ENCODE measurements around the gene ZNF410. TPM values are rescaled to one million over a fixed set of nuclear protein-coding genes. Genes with fewer than 3 reads are reported as not detected.

Gene ZNF410
- total RNA-seq, 1 donor, result 83.2 TPM

DNA sequence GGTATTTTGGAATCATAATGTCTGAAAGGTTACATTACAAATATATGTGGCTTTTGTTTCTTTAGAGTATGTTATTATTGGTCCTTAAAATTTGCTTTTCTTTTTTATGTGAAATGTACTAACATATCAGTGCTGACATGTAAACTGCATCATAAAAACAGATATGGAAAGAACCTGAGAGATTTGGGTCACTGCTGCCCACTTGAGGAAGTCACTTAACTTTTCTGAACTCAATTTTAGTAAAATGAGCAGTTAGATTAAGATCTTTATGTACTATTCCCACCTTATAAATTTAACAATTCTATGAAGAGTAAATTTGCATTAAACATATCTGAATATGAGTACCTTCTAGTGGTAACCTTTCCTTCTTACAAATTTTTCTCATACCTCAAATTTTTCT lies 27.5 kb upstream of the ZNF410 start:
- TF ChIP-seq, protein P1, sequence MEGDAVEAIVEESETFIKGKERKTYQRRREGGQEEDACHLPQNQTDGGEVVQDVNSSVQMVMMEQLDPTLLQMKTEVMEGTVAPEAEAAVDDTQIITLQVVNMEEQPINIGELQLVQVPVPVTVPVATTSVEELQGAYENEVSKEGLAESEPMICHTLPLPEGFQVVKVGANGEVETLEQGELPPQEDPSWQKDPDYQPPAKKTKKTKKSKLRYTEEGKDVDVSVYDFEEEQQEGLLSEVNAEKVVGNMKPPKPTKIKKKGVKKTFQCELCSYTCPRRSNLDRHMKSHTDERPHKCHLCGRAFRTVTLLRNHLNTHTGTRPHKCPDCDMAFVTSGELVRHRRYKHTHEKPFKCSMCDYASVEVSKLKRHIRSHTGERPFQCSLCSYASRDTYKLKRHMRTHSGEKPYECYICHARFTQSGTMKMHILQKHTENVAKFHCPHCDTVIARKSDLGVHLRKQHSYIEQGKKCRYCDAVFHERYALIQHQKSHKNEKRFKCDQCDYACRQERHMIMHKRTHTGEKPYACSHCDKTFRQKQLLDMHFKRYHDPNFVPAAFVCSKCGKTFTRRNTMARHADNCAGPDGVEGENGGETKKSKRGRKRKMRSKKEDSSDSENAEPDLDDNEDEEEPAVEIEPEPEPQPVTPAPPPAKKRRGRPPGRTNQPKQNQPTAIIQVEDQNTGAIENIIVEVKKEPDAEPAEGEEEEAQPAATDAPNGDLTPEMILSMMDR (IDR thresholded peaks at IDR 0.05; ENCODE audit: extremely low read depth, low read depth, low read length), result peak; percentile 28
- no peaks in the 10 kb centered on the region for H3K79me2 ChIP-seq (ENCODE audit: insufficient read depth, low read length)
- H3K27ac ChIP-seq (ENCODE audit: low read depth, low read length), result no peak overlapping the region
- H3K4me2 ChIP-seq (ENCODE audit: insufficient read depth, low read length), result no peak overlapping the region
- no peak overlapping the region for H3K4me3 ChIP-seq (ENCODE audit: insufficient read depth, low read length)
- H4K20me1 ChIP-seq (ENCODE audit: insufficient read depth, low read length), result no peaks in the 10 kb centered on the region
- peaks cover 19% of the 10 kb centered on the region for H3K36me3 ChIP-seq (ENCODE audit: insufficient read depth, low read length)
- no peaks in the 10 kb centered on the region for H3K27me3 ChIP-seq (ENCODE audit: insufficient read depth, low read length)
- no peak overlapping the region for H2AFZ ChIP-seq (ENCODE audit: low read length)
- no peaks in the 10 kb centered on the region for H3K4me1 ChIP-seq (ENCODE audit: insufficient read depth, low read length)
- DNase-seq (ENCODE audit: insufficient read length, low spot score, missing footprints), result peak; percentile 5
- H3K9me3 ChIP-seq (ENCODE audit: low read depth, low read length), result no peaks in the 10 kb centered on the region

DNA sequence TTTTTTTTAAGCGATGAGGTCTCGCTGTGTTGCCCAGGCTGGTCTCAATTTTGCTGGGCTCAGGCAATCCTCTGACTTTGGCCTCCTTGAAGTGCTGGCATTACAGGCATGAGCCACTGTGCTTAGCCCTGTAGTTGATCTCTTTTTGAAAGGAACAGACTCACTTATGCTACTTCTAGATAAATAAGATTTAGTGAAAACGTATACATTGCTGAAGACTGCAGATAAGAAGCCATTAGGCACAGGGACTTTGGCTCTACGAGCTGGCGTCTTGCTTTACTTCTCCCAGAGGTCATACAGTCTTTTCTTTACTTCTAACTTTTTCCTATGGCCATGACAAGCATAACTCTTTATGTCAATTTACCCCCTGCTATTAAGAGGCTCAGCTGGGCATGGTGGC lies 25.6 kb upstream of the ZNF410 start:
- H3K36me3 ChIP-seq (ENCODE audit: insufficient read depth, low read length), result peaks cover 23% of the 10 kb centered on the region

DNA sequence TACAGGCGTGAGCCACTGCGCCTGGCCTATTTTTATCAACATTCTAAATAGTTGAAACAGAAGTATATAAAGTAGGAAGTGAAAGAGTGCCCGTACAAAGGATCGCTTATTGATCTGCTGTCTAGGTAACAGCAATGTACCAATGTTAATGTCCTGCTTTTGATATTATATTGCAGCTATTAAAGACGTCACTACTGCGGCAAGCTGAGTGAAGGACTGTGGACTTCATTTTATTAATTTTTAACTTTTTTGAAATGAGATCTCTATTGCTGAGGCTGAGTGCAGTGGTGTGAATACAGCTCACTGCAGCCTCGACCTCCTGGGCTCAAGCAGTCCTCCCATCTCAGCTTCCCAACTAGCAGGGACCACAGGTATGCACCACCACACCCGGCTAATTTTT lies 24.2 kb upstream of the ZNF410 start:
- Histone ChIP-seq H2AFZ (ENCODE audit: low read length) (no peak overlapping the region), H3K79me2 (ENCODE audit: insufficient read depth, low read length) (no peaks in the 10 kb centered on the region), H3K27me3 (ENCODE audit: insufficient read depth, low read length) (no peaks in the 10 kb centered on the region), H3K4me3 (ENCODE audit: insufficient read depth, low read length) (no peak overlapping the region), H3K36me3 (ENCODE audit: insufficient read depth, low read length) (peaks cover 26% of the 10 kb centered on the region), H3K4me2 (ENCODE audit: insufficient read depth, low read length) (no peak overlapping the region), H3K9me3 (ENCODE audit: low read depth, low read length) (no peaks in the 10 kb centered on the region), H3K4me1 (ENCODE audit: insufficient read depth, low read length) (no peaks in the 10 kb centered on the region), H4K20me1 (ENCODE audit: insufficient read depth, low read length) (no peaks in the 10 kb centered on the region), H3K27ac (ENCODE audit: low read depth, low read length) (no peak overlapping the region)
- TF ChIP-seq, protein P1 (IDR thresholded peaks at IDR 0.05; ENCODE audit: extremely low read depth, low read depth, low read length), result no peak
- DNase-seq (ENCODE audit: insufficient read length, low spot score, missing footprints), result no peak

More for the DNA sequence above, 25.6 kb upstream of the ZNF410 start:
- H3K27me3 ChIP-seq (ENCODE audit: insufficient read depth, low read length), result no peaks in the 10 kb centered on the region
- no peaks in the 10 kb centered on the region for H3K4me1 ChIP-seq (ENCODE audit: insufficient read depth, low read length)
- no peaks in the 10 kb centered on the region for H4K20me1 ChIP-seq (ENCODE audit: insufficient read depth, low read length)
- no peaks in the 10 kb centered on the region for H3K9me3 ChIP-seq (ENCODE audit: low read depth, low read length)
- H3K4me2 ChIP-seq (ENCODE audit: insufficient read depth, low read length), result no peak overlapping the region
- no peak overlapping the region for H3K4me3 ChIP-seq (ENCODE audit: insufficient read depth, low read length)
- H2AFZ ChIP-seq (ENCODE audit: low read length), result no peak overlapping the region
- DNase-seq (ENCODE audit: insufficient read length, low spot score, missing footprints), result no peak
- no peak overlapping the region for H3K27ac ChIP-seq (ENCODE audit: low read depth, low read length)
- TF ChIP-seq, protein P1 (IDR thresholded peaks at IDR 0.05; ENCODE audit: extremely low read depth, low read depth, low read length), result no peak
- H3K79me2 ChIP-seq (ENCODE audit: insufficient read depth, low read length), result no peaks in the 10 kb centered on the region

DNA sequence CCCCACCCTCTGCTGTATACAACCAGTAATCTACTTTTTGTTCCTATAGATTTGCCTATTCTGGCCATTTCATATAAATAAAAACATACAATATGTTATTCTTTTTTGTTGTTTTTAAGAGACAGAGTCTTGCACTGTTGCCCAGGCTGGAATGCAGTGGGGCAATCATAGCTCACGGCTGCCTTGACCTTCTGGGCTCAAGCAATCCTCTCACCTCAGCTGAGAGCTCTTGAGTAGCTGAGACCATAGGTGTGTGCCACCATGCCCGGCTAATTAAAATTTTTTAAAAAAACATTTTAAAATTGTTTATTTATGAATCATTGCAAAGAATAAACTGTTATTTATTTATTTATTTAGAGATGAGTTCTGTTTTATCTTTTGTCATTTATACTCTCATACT lies 23.4 kb upstream of the ZNF410 start:
- Histone ChIP-seq H3K9me3 (ENCODE audit: low read depth, low read length) (no peaks in the 10 kb centered on the region), H3K27me3 (ENCODE audit: insufficient read depth, low read length) (no peaks in the 10 kb centered on the region), H3K4me2 (ENCODE audit: insufficient read depth, low read length) (no peak overlapping the region), H3K4me1 (ENCODE audit: insufficient read depth, low read length) (no peaks in the 10 kb centered on the region), H2AFZ (ENCODE audit: low read length) (no peak overlapping the region), H4K20me1 (ENCODE audit: insufficient read depth, low read length) (no peaks in the 10 kb centered on the region), H3K27ac (ENCODE audit: low read depth, low read length) (no peak overlapping the region), H3K79me2 (ENCODE audit: insufficient read depth, low read length) (no peaks in the 10 kb centered on the region), H3K4me3 (ENCODE audit: insufficient read depth, low read length) (no peak overlapping the region), H3K36me3 (ENCODE audit: insufficient read depth, low read length) (peaks cover 26% of the 10 kb centered on the region)
- TF ChIP-seq, protein P1 (IDR thresholded peaks at IDR 0.05; ENCODE audit: extremely low read depth, low read depth, low read length), result no peak
- no peak for DNase-seq (ENCODE audit: insufficient read length, low spot score, missing footprints)

Data from osteoblast (primary cell).